GM12892 (cell line): ENCODE data around the gene RTRAF.

ENCODE experiments used
- POLR2A ChIP-seq: IDR thresholded peaks from 2 replicates; pipeline ENCODE4 v1.6.1; 2011; ENCODE audit warnings: low read depth, low read length, control low read depth
- POLR2AphosphoS5 ChIP-seq: IDR thresholded peaks from 2 replicates; pipeline ENCODE4 v1.6.1; 2011; ENCODE audit warnings: low read depth, low read length, control low read depth

DNA sequence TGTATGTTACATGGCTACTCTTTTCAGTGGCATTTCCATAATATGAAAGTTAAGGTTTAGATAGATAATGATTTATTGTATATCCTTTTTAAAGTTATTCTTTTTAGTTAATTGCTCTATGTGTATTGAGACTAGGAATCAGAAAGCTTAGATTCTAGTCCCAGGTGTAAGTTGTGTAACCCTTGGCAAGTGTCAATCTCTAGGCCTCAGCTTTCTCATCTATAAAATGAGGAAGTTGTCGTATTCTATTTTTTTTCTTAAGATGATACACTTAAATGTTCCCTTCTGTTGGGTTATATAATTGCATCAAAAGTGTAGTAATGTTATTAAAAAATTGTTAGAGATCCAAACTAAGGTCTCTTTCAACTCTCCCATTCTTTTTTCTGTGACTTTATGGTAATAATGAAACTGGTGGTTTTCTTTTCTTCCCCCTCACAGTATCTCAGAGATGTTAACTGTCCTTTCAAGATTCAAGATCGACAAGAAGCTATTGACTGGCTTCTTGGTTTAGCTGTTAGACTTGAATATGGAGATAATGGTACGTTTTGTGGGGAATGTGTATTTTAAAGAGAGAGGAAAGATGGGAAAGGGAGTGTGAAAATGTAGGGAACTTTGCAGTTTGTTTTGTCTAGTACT, 4.1 kb downstream of the RTRAF start:
- no peak for TF ChIP-seq POLR2A
- no peak for TF ChIP-seq POLR2AphosphoS5
